Mammary epithelial cell (primary cell): ENCODE data around the gene TNS1.

ENCODE experiments used
- EZH2 ChIP-seq: IDR thresholded peaks from 2 replicates; pipeline ENCODE4 v1.6.1; 2012; ENCODE audit warnings: low read length, inconsistent platforms, borderline replicate concordance
- TF ChIP-seq, protein P1 (sequence below), 2 donors: IDR thresholded peaks in 1 of 2; conservative IDR thresholded peaks in 1 of 2; 2 replicates each; pipeline ENCODE4 v1.5.1; 2011 to 2012; ENCODE audit warnings: inconsistent platforms in 2 of 2, low read length in 2 of 2, mild to moderate bottlenecking in 2 of 2, control low read depth in 1 of 2, low read depth in 1 of 2; ENCODE audit not compliant: insufficient read depth in 1 of 2; ENCODE audit errors: extremely low read depth in 1 of 2

DNA sequence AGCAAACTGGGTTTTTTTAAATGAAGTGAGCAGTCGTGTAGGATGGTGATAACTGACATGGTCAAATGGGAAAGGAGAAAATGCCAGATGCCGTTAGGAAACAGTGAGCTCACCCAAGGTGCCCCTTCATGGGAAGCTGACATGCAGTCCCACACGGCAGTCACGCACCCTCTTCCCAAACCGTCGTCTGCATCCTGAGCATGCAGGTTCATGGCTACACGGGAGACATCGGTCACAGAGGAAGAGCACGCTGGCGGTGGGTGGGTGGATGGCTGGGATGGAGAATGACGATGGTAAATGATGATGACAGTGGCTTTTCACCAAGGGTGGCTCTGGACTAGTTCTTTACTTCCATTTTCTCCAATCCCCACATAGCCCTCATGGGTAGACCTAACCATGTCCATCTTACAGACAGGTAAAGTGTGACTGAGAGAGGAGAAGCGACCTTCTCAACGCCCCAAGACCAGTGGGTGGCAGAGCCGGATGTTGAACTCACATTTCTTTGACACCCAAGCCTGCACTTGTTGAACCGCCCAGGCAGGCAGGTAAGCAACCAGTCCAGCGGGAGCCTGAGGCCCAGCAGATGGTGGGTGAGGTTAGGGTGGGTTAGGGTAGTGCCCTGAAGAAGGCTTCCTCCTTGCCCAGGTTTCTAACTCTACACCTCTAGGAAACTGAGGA lies 44.5 kb downstream of the TNS1 start:
- TF ChIP-seq, protein P1, sequence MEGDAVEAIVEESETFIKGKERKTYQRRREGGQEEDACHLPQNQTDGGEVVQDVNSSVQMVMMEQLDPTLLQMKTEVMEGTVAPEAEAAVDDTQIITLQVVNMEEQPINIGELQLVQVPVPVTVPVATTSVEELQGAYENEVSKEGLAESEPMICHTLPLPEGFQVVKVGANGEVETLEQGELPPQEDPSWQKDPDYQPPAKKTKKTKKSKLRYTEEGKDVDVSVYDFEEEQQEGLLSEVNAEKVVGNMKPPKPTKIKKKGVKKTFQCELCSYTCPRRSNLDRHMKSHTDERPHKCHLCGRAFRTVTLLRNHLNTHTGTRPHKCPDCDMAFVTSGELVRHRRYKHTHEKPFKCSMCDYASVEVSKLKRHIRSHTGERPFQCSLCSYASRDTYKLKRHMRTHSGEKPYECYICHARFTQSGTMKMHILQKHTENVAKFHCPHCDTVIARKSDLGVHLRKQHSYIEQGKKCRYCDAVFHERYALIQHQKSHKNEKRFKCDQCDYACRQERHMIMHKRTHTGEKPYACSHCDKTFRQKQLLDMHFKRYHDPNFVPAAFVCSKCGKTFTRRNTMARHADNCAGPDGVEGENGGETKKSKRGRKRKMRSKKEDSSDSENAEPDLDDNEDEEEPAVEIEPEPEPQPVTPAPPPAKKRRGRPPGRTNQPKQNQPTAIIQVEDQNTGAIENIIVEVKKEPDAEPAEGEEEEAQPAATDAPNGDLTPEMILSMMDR (conservative IDR thresholded peaks at IDR 0.05 in 1 of 2, IDR thresholded peaks at IDR 0.05 in 1 of 2; ENCODE audit: extremely low read depth in 1 of 2, insufficient read depth in 1 of 2, low read depth in 1 of 2, low read length in 2 of 2), result no peak
- TF ChIP-seq EZH2, result no peak
